GM21515 (cell line): Measurements from ENCODE around the gene HLA-DQA1.
"Not testable (repeated sequence)": the region's sequence is repeated elsewhere in the genome, so short reads cannot be mapped to it uniquely, and the experiment has no call there.

ENCODE experiments used
- ATAC-seq: cut with Tn5 transposase; IDR thresholded peaks from one replicate; pipeline ENCODE4 v1.9.1; 2021; ENCODE audit not compliant: unreplicated experiment

The HLA-DQA1 gene

DNA sequence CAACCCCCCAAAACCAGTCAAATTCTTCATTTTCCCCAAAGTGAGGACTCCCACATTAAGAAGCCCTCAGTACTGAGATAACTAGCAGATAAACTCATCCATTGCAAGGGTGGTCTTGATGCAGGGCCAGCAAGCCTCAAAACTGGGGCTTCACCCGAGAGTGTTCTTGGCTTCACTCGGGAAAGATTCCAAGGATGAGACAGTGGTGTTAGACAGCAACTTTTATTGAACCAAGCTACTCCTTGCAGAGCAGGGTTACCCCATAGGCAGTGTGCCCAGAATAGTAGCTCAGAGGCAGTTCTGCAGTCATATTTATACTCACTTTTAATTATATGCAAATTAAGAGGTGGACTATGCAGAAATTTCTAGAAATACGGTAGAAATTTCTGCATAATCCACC lies 15.8 kb upstream of the HLA-DQA1 start:
- no peak for ATAC-seq

DNA sequence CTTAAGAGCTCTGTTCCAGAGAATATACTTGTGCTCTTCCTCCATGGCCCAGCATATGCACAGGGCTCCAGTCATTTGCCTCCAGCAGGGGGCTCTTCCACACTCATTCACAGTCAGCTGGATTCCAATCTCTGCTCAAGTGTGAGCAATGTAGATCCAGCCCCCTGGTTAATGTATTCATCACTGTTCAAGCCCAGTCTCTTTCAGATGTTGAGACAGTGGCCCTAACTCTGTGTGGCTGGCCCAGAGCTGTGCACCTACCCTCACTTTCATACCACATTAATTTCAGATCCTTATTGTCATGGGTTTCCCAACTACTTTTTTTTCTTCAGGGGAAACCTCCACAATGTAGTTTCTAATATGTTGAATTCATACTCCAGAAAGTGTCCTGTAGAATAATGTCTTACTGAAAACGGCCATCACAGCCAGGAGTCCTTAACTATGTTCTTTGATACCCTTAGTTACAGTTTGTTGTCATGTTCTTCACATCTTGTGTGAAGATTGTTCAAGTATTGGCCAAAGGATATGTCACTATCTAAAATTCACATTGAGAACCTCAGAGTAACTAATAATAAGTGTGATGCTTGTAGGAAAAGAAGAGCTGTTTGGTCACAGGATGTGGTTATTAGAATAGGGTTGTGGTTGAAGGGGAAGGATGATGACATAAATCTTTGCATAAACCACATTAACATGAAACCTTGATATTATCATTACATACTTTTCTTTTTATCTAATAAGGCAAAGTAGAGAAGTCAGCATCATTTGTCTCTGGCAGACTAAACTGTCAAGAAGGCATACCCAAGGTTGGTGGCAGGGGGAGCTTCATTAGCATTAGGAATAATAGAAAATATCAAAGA lies 14.4 kb upstream of the HLA-DQA1 start:
- peak; percentile 70 for ATAC-seq

DNA sequence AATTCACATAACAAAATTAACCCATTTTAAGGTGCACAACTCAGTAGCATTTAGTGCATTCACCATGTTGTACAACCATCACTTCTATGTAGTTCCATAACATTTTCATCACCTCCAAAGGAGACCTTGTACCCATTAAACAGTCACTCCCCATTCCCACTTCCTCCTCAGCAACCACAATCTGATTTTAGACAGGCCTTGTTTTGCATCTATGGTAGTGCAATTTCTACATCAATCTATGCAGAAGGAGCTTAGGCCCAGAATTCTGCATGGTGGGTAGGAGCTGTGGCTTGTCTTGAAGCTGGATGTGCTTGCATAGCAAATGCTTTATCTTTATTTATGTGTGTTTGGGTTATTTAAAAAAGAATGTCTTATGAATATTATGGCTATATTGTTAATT lies 13.5 kb upstream of the HLA-DQA1 start:
- ATAC-seq, result no peak

DNA sequence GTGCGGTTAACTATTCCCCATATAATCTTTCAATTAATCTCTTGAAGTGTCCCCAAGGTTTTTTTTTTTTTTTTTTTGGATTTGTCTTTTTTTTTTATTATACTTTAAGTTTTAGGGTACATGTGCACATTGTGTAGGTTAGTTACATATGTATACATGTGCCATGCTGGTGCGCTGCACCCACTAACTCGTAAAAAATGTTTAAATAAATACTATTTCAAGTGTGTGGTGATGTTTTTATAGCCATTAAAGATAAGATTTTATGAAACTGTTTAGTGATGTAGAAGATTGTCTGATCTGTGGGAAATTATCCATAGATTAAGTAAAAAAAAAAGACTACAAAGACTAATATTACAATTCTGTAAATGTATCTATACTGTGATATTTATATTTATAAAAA lies 12.6 kb upstream of the HLA-DQA1 start:
- no peak for ATAC-seq

DNA sequence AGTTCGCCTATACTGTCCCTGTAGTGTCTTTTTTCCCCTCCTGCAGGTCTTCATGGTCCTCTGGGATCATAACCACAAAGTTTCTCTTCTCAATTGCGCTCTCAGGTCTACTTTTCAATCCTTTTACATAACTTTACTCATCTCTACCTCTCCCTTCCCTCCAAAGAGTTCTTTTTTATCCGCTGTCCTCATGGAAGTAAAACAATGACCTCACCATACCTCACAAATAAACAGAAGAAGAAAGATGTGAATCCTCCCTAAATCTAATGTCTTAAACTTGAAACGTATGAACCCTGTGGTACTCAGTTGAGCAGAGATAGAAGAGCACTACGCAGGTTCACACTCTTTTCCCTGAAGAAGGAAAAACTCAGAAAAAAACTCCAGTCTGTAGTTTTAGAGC lies 12.1 kb upstream of the HLA-DQA1 start:
- no peak for ATAC-seq

DNA sequence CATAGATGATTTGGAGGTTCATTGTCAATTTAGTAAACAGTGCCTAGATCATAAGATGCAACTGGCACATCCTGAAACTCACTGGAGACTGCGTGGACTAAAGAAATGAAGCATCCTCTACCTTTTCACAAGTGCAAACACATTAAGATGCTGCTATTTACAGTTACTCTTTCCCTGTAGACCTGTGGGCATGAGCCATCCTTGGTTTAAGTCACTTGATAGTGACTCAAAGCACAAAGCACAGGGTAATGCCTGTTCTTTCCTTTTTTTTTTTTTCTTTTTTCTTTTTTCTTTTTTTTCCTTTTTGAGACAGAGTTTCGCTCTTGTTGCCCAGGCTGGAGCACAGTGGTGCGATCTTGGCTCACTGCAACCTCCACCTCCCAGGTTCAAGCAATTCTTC lies 10.0 kb upstream of the HLA-DQA1 start:
- ATAC-seq, result no peak

DNA sequence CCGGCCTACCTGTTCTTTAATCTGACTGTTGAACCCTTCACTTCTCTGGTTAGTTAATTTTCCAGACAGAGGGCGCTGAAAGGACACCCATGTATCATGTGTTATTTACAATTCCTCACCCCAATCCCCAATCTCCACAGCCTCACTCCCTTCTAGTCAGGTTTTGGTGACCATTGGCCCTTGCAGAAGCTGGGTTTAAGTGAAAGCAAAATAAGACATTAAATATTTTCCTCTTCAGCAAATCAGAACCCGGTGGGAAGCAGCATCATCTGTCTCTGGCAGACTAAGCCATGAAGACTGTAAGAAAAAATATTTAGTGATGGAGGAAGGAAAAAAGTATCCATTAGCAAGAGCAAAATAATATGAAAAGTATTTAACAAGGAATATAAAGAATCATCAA lies 9.4 kb upstream of the HLA-DQA1 start:
- ATAC-seq, result no peak

DNA sequence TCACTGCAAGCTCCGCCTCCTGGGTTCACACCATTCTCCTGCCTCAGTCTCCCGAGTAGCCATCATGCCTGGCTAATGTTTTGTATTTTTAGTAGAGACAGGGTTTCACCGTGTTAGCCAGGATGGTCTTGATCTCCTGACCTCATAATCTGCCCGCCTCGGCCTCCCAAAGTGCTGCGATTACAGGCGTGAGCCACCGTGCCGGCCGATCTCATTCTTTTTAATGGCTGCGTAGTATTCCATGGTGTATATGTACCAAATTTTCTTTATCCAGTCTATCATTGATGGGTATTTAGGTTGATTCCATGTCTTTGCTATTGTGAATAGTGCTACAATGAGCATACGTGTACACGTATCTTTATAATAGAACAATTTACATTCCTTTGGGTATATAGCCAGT lies 7.4 kb upstream of the HLA-DQA1 start:
- ATAC-seq, result not testable (repeated sequence)

DNA sequence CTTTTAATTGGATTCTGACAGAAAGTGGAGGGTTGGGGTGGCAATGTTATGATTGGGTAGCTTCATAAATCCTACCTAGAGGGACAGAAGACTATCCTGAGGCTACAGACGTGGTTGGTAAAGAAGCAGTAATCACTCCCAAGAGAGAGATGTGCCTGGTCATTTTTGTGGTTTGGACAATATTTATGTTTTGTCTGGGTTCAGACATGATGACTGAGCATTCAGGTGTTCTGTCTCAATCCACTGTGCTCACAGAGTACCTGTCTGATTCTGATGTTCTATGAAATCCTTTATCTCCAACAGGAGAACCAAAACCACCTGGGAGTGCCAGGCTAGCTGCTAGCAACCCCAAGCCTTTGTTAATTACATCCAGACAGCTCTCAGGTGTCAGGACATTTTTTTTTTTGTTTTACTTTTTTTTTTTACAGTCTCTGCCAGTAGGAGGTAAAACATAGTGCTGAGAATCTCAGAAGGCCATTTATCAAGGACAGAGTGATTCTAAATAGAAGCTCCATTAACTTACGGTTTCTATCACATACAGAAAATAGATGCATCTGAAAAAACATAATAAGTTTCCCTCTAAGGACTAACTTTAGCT lies 1.6 kb upstream of the HLA-DQA1 start:
- ATAC-seq, result no peak

DNA sequence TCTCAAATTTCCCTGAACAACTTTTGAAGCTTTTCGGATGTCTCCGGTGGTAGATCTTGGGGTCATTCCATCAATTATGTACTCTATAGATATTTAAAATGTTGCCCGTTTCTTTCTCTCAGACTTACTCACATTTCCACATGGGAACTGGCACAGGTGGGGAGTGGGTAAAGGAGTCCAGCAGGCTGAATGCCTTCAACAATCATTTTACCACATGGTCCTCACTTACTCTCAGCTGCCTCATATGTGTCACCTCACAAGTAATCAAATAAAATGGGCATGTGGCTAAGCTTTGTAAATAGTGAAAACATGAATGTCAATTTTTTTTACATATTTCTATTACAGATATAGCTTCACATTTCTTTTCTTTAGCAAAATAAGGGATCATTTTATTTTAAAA lies 677 bp downstream of the HLA-DQA1 start:
- no peak for ATAC-seq

DNA sequence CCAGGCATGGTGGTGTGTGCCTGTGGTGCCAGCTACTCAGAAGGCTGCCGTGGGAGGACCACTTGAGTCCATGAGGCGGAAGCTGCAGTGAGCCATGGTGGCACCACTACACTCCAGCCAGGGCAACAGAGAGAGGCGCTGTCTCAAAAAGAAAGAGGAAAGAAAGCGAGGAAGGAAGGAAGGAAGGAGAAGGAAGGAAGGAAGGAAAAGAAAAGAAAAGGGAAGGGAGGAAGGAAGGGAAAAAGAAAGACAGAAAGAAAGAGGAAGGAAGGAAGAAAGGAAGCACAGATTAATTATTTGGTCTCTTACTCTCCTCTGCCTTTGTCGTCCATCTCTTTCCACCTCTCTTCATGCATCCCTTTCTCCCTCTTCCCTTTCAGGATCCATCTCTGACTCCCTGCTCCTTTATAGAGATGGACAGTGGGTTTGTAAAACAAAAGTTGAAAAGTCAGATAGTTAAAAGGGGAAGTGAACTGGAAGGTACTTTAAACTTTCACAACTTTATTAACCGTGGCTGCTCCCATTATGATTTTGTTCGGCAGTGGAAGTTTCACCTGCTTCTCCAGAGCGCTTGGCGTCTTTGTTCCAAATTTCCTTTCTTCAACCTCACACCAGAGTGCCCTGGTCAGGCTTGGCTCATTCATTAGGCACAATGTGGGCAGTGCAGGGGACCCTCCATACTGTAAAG lies 1.5 kb downstream of the HLA-DQA1 start:
- ATAC-seq, result no peak

DNA sequence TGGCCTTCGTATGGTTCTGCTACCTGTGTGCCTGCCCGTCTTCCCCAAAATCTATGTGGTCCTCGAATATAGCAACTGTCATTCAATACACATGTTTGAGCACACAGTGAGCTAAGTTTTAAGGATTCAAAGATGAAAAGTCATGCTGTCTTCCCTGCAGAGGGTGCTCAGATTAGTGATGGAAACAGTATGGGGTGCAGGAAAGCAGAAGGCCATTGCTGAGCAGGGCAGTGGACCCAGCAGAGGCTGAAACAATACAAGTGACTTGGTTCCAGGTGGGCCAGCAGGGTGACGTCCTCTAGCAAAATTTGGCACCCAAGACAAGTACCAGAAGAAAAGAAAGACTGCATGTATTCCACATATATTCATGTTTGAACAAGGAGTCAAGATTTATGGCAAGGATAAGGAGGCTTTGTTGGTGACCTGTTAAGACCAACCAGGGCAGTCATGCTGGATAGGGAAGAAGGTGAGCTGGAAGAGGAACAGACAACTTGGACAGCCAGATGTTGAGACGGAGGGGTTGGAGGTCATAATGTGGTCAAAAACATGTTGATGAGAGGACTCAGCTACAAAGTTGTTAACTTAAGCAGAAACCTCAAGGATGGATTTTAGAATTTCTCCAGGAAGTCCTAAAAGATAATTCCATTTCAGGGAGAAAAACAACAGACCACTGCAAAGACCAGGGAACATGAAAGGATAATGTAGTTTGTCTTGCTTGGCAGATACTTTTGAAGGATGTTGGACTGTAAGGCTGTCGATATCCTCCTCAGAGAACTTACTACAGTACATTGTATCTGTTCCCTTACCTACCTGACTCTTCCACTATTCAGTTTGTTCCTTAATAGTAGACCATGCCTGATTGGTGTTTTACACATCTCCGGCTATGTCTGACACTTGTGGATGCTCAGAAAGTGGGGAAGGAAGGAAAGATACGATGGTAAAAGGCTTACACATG lies 2.5 kb downstream of the HLA-DQA1 start:
- no peak for ATAC-seq

DNA sequence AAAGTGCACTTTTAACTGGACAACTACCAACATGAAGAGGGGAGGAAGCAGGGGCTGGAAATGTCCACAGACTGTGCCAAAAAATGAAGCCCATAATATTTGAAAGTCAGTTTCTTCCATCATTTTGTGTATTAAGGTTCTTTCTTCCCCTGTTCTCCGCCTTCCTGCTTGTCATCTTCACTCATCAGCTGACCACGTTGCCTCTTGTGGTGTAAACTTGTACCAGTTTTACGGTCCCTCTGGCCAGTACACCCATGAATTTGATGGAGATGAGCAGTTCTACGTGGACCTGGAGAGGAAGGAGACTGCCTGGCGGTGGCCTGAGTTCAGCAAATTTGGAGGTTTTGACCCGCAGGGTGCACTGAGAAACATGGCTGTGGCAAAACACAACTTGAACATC lies 3.9 kb downstream of the HLA-DQA1 start:
- ATAC-seq, result no peak

DNA sequence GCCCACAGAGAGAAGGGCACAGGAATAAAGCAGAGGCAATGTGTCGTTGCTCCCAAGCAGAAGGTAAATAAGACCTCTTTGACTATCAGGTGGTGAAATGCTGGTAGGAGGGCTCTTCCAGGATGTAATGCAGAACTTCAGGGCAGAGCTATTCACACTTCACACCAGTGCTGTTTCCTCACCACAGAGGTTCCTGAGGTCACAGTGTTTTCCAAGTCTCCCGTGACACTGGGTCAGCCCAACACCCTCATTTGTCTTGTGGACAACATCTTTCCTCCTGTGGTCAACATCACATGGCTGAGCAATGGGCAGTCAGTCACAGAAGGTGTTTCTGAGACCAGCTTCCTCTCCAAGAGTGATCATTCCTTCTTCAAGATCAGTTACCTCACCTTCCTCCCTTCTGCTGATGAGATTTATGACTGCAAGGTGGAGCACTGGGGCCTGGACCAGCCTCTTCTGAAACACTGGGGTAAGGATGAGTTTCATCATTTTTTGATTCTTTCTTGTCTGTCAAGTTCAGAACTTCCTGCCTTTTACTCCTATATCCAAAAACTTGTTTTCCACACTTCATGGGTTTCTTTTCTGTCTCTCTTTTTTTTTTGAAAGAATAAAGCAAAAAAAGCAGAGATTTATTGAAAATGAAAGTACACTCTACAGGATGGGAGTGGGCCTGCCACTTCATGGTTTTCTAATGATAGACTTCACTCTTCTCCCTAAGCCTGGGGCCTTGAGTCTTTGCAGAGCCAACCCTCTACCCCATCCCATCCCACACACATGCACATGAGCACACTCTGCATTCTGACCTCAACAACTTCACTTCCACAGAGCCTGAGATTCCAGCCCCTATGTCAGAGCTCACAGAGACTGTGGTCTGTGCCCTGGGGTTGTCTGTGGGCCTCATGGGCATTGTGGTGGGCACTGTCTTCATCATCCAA lies 4.8 kb downstream of the HLA-DQA1 start:
- not testable (repeated sequence) for ATAC-seq

DNA sequence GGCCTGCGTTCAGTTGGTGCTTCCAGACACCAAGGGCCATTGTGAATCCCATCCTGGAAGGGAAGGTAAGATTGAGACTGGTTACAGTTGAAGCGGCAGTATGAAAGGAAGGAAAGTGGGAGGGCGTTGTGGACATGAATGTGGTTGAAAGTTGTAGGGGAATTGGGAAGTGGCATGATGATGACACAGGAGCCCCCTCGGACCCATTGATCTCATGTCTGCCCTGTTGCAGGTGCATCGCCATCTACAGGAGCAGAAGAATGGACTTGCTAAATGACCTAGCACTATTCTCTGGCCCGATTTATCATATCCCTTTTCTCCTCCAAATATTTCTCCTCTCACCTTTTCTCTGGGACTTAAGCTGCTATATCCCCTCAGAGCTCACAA lies 5.5 kb downstream of the HLA-DQA1 start:
- ATAC-seq, result no peak

DNA sequence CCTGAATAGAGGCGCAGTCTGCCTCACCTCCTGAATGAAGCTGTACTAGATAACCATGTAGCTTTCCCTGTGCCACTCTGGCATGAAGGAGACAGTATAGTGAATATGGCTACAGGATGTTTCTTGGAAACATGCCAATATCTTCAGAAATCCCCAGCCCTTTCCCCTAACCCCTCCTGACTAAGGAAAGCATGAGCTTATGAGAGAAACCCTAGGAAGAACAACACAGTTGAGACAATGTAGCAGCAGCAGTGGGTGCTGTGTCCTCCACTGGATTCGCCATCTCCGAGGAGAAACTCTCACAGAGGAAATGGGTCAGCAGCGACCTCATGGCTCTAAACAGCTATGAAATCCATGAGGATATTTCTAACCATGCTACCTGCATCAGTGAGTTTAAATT lies 6.7 kb downstream of the HLA-DQA1 start:
- no peak for ATAC-seq

DNA sequence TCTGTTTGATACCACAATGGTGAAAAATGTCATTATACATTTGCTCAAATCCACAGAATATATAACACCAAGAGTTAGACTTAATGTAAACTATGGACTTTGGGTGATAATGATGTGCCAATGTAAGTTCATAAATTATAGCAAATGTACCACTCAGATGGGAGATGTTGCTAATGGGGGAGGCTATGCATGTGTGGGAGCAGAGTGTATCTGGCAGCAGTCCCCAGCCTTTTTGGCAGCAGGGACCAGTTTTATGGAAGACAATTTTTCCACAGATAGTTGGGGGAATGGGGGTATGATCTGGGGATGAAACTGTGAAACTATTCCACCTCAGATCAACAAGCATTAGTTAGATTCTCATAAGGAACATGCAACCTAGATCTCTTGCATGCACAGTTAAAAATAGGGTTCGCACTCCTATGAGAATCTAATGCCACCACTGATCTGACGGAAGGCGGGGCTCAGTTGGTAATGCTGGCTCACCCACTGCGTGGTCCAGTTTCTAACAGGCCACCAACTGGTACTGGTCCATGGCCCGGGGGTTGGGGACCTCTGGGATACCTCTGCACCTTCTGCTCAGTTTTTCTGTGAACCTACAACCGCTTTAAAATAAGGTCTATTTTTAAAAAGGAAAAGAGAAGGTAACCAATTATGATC lies 8.0 kb downstream of the HLA-DQA1 start:
- no peak for ATAC-seq

DNA sequence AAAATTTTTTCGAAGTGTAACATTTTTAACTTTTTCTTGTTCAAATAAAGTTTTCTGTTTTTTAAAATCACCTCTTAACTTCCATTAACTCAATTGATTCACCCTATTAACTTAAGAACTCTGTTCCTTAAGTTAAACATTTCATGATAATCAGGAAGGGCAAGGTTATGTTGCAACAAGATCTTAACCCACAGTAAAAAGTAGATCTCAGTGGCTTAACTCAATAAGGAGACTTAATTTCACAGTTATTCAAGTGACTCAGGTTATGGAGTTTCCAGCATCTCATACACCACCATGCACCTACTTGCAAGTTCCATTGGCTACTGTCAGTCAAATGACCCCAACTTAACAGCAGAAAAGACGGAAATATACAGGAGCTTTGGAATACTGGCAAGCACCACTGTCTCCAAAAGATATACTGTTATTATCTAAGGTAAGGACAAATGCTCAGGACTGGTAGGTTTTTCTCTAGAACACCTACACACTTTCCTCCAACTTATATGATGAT lies 18.1 kb downstream of the HLA-DQA1 start:
- ATAC-seq, result no peak

DNA sequence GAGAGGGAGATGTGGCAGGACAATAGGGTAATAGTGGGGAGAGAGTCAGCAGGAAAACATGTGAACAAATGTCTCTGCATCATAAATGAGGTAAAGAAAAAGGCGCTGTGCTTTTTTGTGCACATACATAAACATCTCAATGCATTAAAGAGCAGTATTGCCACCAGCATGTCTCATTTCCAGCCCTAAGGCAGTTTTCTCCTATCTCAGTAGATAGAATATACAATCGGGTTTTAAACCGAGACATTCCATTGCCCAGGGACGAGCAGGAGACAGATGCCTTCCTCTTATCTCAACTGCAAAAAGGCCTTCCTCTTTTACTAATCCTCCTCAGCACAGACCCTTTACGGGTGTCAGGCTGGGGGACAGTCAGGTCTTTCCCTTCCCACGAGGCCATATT lies 20.1 kb downstream of the HLA-DQA1 start:
- ATAC-seq, result not testable (repeated sequence)
